Endothelial cell of umbilical vein (primary cell): ENCODE measurements around the gene ATXN7L1. TPM values are rescaled to one million over a fixed set of nuclear protein-coding genes. Genes with fewer than 3 reads are reported as not detected.

ENCODE experiments used
- BruUV-seq: library from RNA; stranded (reverse); fragments of 400-500 nt; replicated peaks from 2 replicates; lab custom pipeline; 2021; lab: Mats Ljungman, UMichigan
- CTCF ChIA-PET: fragments of 300-600, 350-600 bp; sonication (Branson Sonifier 250); formaldehyde crosslinking; loops from one replicate; lab custom pipeline; 2021; ENCODE audit warnings: antibody characterized with exemption, inconsistent platforms; lab: Charles Lee
- POLR2A ChIA-PET: fragments of 300-600, 350-600 bp; sonication (Branson Sonifier 250); formaldehyde crosslinking; loops from one replicate; lab custom pipeline; 2021; ENCODE audit warnings: antibody characterized with exemption, inconsistent platforms; lab: Charles Lee
- DNase-seq: peaks from one replicate; pipeline ENCODE4 v3.0.0-alpha.2; 2011; ENCODE audit warnings: low read depth, low spot score
- FAIRE-seq: peaks from 2 replicates; lab custom pipeline; 2011; peaks lifted over from hg19 to GRCh38; lab: Jason Lieb, UNC
- H2AFZ ChIP-seq: 2 replicates; pipeline ENCODE4 v1.6.0; 2012; ENCODE audit warnings: low read depth, low read length, control low read depth, inconsistent platforms
- H3K27ac ChIP-seq: 2 replicates; pipeline ENCODE4 v1.5.1; 2011; ENCODE audit warnings: low read depth, mild to moderate bottlenecking, control low read depth, low read length, moderate library complexity; ENCODE audit not compliant: insufficient read depth
- H3K27me3 ChIP-seq, 2 experiments: 2 replicates each; pipeline versions ENCODE4 v1.6.0 to v1.6.1; 2011; ENCODE audit warnings: low read length in 2 of 2, mixed read lengths in 1 of 2; ENCODE audit not compliant: control insufficient read depth in 2 of 2, insufficient read depth in 2 of 2
- H3K36me3 ChIP-seq, 2 experiments: 2 replicates in 1 of 2; 3 replicates in 1 of 2; pipeline ENCODE4 v1.5.1; 2011; ENCODE audit warnings: low read length in 2 of 2, mild to moderate bottlenecking in 1 of 2, moderate library complexity in 1 of 2; ENCODE audit not compliant: control insufficient read depth in 2 of 2, insufficient read depth in 2 of 2; ENCODE audit errors: extremely low read depth in 1 of 2
- H3K4me1 ChIP-seq: 3 replicates; pipeline ENCODE4 v1.5.1; 2011; ENCODE audit warnings: mild to moderate bottlenecking, low read length; ENCODE audit not compliant: control insufficient read depth, insufficient read depth; ENCODE audit errors: extremely low read depth
- H3K4me2 ChIP-seq: 2 replicates; pipeline ENCODE4 v1.6.1; 2011; ENCODE audit warnings: low read length, control low read depth, mixed read lengths; ENCODE audit not compliant: insufficient read depth
- H3K4me3 ChIP-seq, 3 experiments: fragments of 200-600 bp in 1 of 3; sonication (generic), shearing (Covaris generic) in 1 of 3; replicated peaks in 1 of 3; 2 replicates each; pipeline ENCODE4 v1.5.1; 2011 to 2016; ENCODE audit warnings: control low read depth in 3 of 3, low read length in 3 of 3, mild to moderate bottlenecking in 2 of 3, inconsistent platforms in 1 of 3, low read depth in 1 of 3, moderate library complexity in 1 of 3; ENCODE audit not compliant: insufficient read depth in 1 of 3
- H3K79me2 ChIP-seq: 2 replicates; pipeline ENCODE4 v1.6.0; 2012; ENCODE audit warnings: low read length, inconsistent platforms; ENCODE audit not compliant: control insufficient read depth, insufficient read depth
- H3K9ac ChIP-seq: replicated peaks from 2 replicates; pipeline ENCODE3; 2011; ENCODE audit warnings: low read length, control low read depth; ENCODE audit not compliant: insufficient read depth; ENCODE audit errors: extremely low read depth
- H3K9me1 ChIP-seq: replicated peaks from 3 replicates; pipeline ENCODE4 v1.6.0; 2011; ENCODE audit warnings: mild to moderate bottlenecking, low read length; ENCODE audit not compliant: control insufficient read depth, insufficient read depth; ENCODE audit errors: extremely low read depth
- H3K9me3 ChIP-seq: replicated peaks from 2 replicates; pipeline ENCODE4 v1.5.1; 2012; ENCODE audit warnings: low read length, inconsistent platforms; ENCODE audit not compliant: control insufficient read depth, insufficient read depth
- H4K20me1 ChIP-seq: replicated peaks from 2 replicates; pipeline ENCODE3; 2011; ENCODE audit warnings: mild to moderate bottlenecking, low read length; ENCODE audit not compliant: control insufficient read depth, insufficient read depth; ENCODE audit errors: extremely low read depth
- CTCF ChIP-seq, 2 donors: IDR thresholded peaks; 1 replicate in 1 of 2; 2 replicates in 1 of 2; pipeline ENCODE4 v1.5.1; 2011; ENCODE audit warnings: low read length in 2 of 2, mild to moderate bottlenecking in 2 of 2, moderate library complexity in 2 of 2, control low read depth in 1 of 2, inconsistent platforms in 1 of 2, low read depth in 1 of 2; ENCODE audit not compliant: insufficient read depth in 1 of 2; ENCODE audit errors: extremely low read depth in 1 of 2
- EZH2 ChIP-seq: IDR thresholded peaks from 2 replicates; pipeline ENCODE4 v1.6.1; 2012; ENCODE audit warnings: borderline replicate concordance, low read depth, mild to moderate bottlenecking, moderate library complexity, low read length, inconsistent platforms; ENCODE audit not compliant: severe bottlenecking
- FOS ChIP-seq: IDR thresholded peaks from 2 replicates; pipeline ENCODE4 v1.6.1; 2011; ENCODE audit warnings: mild to moderate bottlenecking, low read length, moderate library complexity, borderline replicate concordance; ENCODE audit not compliant: insufficient read depth
- GATA2 ChIP-seq: IDR thresholded peaks from 2 replicates; pipeline ENCODE4 v1.7.0; 2011; ENCODE audit warnings: low read depth, mild to moderate bottlenecking, moderate library complexity, mixed read lengths, low read length; ENCODE audit not compliant: insufficient read length, insufficient read depth
- JUN ChIP-seq: IDR thresholded peaks from 2 replicates; pipeline ENCODE4 v1.6.1; 2011; ENCODE audit warnings: borderline replicate concordance, low read depth; ENCODE audit not compliant: insufficient read length, insufficient read depth
- MYC ChIP-seq: IDR thresholded peaks from one replicate; pipeline ENCODE4 v1.6.1; 2011; ENCODE audit warnings: mild to moderate bottlenecking, low read depth, low read length
- POLR2A ChIP-seq: IDR thresholded peaks from 2 replicates; pipeline ENCODE4 v1.6.1; 2012; ENCODE audit warnings: low read depth, mild to moderate bottlenecking, control low read depth, low read length
- POLR2AphosphoS5 ChIP-seq: IDR thresholded peaks from 2 replicates; pipeline ENCODE4 v1.6.1; 2012; ENCODE audit warnings: low read depth, mild to moderate bottlenecking, control low read depth, low read length, moderate library complexity; ENCODE audit not compliant: insufficient read depth
- dilution Hi-C: fragments of 300-500 bp; cut with MboI; formaldehyde crosslinking; loops from one replicate; pipeline ENCODE4 v1.15.0; 2019; ENCODE audit warnings: low sequenced_read_pairs; ENCODE audit not compliant: extremely low pct_ligation_motif_present
- intact Hi-C: fragments of 100-400 bp; cut with micrococcal nuclease; formaldehyde crosslinking; loops from one replicate; pipeline ENCODE4 v1.10.0; 2022
- polyA plus RNA-seq, 4 experiments: library from polyadenylated mRNA; depleted of rRNA in 3 of 4; stranded (reverse) in 3 of 4; unstranded in 1 of 4; fragments of >200 nt; gene quantifications; 2 replicates each; pipeline versions ENCODE4 v1.2.1 to v1.2.3, GENCODE V29; 2011 to 2012; ENCODE audit warnings: missing spikeins in 1 of 4
- total RNA-seq: library from RNA; stranded (reverse); gene quantifications from 2 replicates; pipeline ENCODE4 v1.2.3, GENCODE V29; 2021
- TF ChIP-seq, protein P1 (sequence below): IDR thresholded peaks from 2 replicates; pipeline ENCODE4 v1.6.1; 2011; ENCODE audit not compliant: insufficient read depth, insufficient read length

The ATXN7L1 gene
- total and polyA plus RNA-seq, 2 donors (not counting 3 experiments of a cell fraction or from before 2014, with no cell fraction given), result 4.6 to 15.6 TPM

GRCh38 chr7:105643384-105643783 is 233.0 kb downstream of the ATXN7L1 start:
- Histone ChIP-seq H3K9me1 (no peaks in the 10 kb centered on the region), H4K20me1 (no peaks in the 10 kb centered on the region), H3K4me3 (no peak overlapping the region), H3K36me3 (peaks cover 0 to 9% of the 10 kb centered on the region in 2 experiments), H3K9me3 (no peaks in the 10 kb centered on the region), H3K79me2 (no peaks in the 10 kb centered on the region), H3K27me3 (no peaks in the 10 kb centered on the region), H2AFZ (no peak overlapping the region), H3K4me1 (no peaks in the 10 kb centered on the region), H3K4me2 (no peak overlapping the region), H3K27ac (no peak overlapping the region), H3K9ac (no peak overlapping the region)
- ChIA-PET CTCF (interaction anchor here (1.1 kb wide), 1 partner anchor 29 kb away, joined by 3 read pairs; no protein-coding TSS in a partner anchor), POLR2A (no interaction called here)
- no peak for TF ChIP-seq MYC
- TF ChIP-seq JUN, result no peak
- no peak for TF ChIP-seq POLR2AphosphoS5
- TF ChIP-seq GATA2, result no peak
- no peak for TF ChIP-seq CTCF (IDR thresholded peaks at IDR 0.05; ENCODE audit: extremely low read depth in 1 of 2, insufficient read depth in 1 of 2, low read depth in 1 of 2, low read length in 2 of 2)
- TF ChIP-seq, protein P1, sequence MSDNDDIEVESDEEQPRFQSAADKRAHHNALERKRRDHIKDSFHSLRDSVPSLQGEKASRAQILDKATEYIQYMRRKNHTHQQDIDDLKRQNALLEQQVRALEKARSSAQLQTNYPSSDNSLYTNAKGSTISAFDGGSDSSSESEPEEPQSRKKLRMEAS, result no peak
- no peak for TF ChIP-seq POLR2A
- TF ChIP-seq EZH2, result no peak
- TF ChIP-seq FOS, result no peak
- intact Hi-C loops, result no loop called here
- BruUV-seq, result no TSS peak
- DNase-seq (no peak), FAIRE-seq (no peak)
- dilution Hi-C loops, result no loop called here
